HG03460 (cell line): ENCODE results near the gene PTPRN2.
"Not testable (repeated sequence)": the region's sequence is repeated elsewhere in the genome, so short reads cannot be mapped to it uniquely, and the experiment has no call there.

ENCODE experiments used
- ATAC-seq: cut with Tn5 transposase; IDR thresholded peaks from one replicate; pipeline ENCODE4 v1.9.1; 2021; ENCODE audit not compliant: unreplicated experiment

The PTPRN2 gene

DNA sequence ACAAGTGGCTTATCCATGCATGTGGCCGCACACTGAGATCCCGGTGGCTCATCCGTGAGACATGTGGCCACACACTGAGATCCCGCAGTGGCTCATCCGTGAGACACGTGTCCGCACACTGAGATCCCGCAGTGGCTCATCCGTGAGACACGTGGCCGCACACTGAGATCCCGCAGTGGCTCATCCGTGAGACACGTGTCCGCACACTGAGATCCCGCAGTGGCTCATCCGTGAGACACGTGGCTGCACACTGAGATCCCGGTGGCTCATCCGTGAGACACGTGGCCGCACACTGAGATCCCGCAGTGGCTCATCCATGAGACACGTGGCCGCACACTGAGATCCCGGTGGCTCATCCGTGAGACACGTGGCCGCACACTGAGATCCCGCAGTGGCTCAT lies 181.9 kb downstream of the PTPRN2 start:
- not testable (repeated sequence) for ATAC-seq

DNA sequence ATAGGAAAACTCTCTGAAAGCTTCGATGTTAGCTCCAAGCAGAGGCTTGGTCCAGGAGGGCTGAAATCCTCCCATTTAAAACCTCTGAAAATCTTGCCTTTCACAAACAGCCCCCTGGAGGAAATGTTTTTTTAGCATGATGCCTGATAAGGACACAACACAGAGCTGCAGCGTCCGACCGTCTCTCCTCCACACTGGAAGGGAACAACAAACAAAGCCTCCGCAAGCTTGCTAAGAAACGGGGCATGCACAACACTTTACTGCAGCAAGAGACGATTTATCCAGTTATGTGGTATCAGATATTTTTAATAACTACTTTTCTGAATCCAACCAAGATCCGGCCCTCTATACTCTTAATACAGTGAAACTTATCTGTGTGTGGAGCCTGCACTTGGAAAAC lies 182.3 kb downstream of the PTPRN2 start:
- no peak for ATAC-seq

DNA sequence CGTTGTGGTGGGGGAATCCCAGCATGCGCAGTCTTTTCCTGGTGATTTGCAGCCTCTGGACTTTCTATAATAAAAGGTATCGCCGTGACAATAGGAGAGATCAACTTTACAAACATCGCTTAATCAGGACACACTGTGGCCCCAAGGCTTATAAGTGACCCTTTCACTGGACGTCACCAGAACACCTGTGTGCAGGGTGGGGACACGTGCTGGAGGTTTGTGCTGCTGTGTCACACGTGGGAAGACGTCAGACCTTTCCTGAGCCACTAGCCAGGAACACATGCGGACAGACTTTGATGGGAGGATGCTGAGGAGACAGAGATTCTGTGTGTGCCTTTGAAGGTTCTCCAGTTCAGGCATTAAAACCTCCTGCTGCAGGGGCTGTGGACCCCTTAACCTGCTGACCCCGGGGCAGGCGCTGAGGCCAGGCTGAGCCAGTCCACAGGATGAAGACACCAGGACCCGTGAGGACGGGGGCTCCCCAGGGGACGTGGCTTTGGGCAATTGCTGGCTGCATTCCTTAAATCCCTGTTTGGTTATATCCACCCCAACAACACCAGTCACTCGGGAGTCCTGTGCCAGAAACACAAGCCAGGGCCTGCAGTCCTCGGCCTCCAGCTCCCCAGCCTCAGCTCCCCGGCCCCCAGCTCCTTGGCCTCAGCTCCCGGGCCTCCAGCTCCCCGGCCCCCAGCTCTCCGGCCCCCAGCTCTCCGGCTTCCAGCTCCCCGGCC lies 183.4 kb downstream of the PTPRN2 start:
- ATAC-seq, result no peak

GRCh38 chr7:158403013-158403821 lies 184.4 kb downstream of the PTPRN2 start:
- ATAC-seq, result no peak

- ATAC-seq, result no peak
Measured at GRCh38 chr7:158402471-158402870, 185.2 kb downstream of the PTPRN2 start.

GRCh38 chr7:158401826-158402225 lies 185.8 kb downstream of the PTPRN2 start:
- ATAC-seq, result no peak

DNA sequence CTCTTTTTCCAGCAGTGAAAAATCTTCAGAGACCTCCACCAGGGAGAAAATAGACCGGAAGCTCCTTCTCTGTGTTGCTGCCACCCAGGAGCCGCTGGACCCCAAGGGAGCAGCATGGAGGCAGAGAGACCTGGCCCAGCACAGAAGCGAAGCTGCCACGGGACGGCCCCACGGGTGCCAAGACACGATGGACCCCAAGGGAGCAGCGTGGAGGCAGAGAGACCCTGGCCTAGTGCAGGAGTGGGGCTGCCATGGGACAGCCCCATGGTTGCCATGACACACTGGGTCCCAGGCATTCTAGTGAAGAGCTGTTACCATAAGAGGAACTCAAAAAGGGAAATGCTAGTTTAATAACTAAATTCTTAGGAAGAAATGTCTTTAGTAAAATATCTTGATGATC lies 186.3 kb downstream of the PTPRN2 start:
- no peak for ATAC-seq

DNA sequence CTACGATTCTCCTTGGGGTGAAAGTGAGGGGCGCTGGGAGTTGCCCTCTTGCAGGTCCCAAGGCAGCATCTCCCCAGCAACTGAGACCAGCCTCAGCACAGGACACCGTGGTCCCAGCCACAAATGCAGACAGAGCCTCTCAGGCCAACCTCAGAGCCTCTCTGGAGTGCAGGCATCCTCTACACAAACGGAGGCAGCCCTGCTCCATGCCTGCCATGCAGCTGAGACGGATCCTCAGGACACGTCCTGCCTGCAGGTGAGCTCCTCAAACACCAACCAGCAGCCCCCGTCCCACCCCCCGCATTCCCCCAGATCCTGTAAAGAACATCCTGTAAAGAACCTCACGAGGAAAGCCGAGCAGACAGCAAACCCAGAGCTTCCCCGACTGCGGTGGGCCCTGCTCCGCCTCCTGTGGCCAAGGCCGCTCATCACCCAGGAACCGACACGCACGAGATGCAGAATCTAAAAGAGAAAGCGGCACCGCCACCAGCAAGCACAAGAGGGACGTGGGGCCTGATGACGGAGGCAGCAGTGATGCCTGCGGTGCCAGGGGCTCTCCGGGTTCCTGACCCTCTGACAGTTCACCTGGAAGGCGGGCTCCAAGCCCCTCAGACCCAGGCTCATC lies 186.9 kb downstream of the PTPRN2 start:
- ATAC-seq, result no peak

- no peak for ATAC-seq
Measured at GRCh38 chr7:158399762-158400161, 187.9 kb downstream of the PTPRN2 start.

GRCh38 chr7:158398750-158399149 lies 188.9 kb downstream of the PTPRN2 start:
- ATAC-seq, result no peak

DNA sequence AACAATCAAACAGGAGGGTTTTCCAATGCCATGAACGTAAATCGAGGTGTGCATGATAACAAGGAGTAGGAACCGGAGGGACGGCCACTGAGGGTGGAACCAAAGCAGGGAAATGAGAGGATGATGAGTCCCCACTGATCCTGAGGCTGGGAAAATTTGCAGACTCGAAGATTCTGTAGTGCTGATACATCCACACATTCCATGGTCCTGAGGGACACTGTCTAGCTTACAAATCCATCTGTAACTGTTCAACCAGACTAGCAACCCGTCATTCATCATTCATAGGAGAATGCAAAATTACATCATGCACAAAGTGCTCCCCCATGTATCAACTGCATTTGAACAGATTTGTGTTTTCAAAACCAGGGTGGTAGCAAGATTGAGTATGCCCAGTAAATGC lies 189.7 kb downstream of the PTPRN2 start:
- no peak for ATAC-seq

GRCh38 chr7:158396982-158397862 lies 190.4 kb downstream of the PTPRN2 start:
- ATAC-seq, result no peak

DNA sequence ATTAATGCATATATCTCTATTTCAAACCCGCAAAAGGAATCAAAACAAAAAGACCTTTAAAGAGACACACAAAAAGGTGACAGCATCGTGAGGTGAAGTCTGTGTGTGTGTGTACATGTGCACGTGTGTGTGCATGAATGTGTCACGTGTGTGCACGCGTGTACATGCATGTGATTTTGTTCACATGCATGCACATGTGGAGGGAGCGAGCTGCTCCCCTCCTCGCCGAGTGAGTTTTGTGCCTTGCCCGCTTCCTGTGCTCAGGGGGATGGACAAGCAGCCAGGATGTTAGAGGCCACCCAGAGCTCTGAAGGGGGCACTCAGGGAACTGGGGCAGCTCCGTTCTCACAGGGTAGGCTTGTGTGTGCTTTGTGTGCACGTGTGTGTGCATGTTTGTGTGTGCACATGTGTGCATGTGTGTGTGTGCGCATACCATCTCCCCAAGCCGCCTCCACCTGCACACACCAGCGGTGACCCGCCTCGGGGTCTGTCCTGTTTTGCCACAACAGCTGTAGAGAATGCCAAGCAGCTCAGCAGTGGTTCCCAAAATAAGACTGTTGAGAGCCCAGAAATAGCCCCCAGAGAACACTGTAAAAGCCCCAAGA lies 191.2 kb downstream of the PTPRN2 start:
- ATAC-seq, result no peak

DNA sequence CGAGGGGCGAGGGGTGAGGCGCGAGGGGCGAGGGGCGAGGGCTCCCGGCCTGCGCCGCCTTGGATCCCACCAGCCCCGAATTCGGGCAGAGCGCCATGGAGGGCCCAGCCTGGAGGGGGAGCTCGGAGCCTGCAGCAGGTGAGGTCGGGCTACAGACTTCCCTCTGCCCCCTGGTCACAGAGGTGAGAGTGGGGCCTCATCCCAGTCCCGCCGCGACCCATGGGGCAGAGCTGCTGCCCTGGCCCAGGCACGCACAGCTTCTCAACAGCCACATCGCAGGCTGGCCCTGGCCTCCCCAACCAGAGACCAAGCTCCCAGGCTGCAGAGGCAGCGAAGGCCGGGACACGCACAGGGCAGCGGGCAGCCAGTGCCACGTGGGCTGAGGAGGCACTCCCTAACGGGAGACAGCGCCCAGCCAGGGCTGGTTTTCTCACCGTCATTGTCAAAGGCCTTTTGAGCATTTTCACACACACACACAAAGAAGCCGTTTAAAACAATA lies 191.8 kb downstream of the PTPRN2 start:
- no peak for ATAC-seq

DNA sequence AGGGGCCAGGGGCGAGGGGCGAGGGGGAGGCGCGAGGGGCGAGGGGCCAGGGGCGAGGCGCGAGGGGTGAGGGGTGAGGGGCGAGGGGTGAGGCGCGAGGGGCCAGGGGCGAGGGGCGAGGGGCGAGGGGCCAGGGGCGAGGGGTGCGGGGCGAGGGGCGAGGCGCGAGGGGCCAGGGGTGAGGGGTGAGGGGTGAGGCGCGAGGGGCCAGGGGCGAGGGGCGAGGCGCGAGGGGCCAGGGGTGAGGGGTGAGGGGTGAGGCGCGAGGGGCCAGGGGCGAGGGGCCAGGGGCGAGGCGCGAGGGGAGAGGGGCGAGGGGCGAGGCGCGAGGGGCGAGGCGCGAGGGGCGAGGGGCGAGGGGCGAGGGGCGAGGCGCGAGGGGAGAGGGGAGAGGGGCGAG lies 192.3 kb downstream of the PTPRN2 start:
- ATAC-seq, result no peak

- no peak for ATAC-seq
Measured at GRCh38 chr7:158394936-158395335, 192.7 kb downstream of the PTPRN2 start.

- no peak for ATAC-seq
Measured at GRCh38 chr7:158393926-158394625, 193.5 kb downstream of the PTPRN2 start.

GRCh38 chr7:158392251-158392650 lies 195.4 kb downstream of the PTPRN2 start:
- ATAC-seq, result no peak

DNA sequence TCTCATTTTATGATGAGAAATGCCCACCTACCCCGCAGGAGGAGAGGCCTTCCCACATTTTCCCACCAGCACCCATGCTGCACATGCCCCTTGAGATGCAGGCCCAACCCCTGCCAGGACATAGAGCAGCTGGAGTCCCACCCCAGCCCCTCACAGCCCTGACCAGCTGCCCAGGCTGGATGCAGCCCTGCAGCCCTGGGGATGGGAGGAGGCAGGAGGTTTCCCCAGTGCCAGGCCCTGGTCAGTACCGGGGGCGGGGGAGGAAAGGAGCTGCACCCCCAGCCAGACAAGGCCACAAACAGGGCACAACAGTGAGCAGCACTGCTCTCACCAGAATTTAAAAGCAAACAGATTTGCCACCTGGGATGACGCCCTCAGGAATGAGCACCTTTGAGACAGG lies 196.1 kb downstream of the PTPRN2 start:
- no peak for ATAC-seq

DNA sequence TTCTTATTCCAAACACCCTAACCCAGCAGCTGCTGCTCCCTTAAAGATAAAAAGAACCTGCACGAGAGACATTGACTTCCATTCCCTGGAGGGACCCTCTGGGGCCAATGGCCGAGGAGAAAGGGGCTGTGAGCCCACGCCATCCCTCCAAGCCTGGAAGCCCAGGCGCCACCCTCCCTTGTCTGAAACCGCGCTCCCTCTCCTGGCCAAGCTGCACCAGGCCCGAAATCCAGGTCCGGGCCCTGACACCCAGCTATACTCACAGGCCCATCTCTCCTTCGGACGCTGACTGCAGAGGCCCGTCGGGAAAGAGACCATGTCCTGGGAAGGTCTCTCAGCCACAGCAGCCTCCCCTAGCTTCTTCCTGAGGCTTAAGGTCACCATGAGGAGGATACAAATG lies 196.5 kb downstream of the PTPRN2 start:
- ATAC-seq, result no peak
